K562 (cell line): ENCODE results near the gene LY6G6C. TPM values are rescaled to one million over a fixed set of nuclear protein-coding genes. Genes with fewer than 3 reads are reported as not detected.

ENCODE experiments used
- CGGBP1 ChIP-seq: fragments of 250-450 bp; sonication (Bioruptor Pico); IDR thresholded peaks from 2 replicates; pipeline ENCODE4 v1.9.0; 2021; ENCODE audit warnings: mild to moderate bottlenecking
- ELK1 ChIP-seq: sonication (generic); formaldehyde crosslinking; IDR thresholded peaks from 2 replicates; pipeline ENCODE4 v1.8.1; 2022; ENCODE audit warnings: missing genetic modification reagents
- GABPB1 ChIP-seq: sonication (generic); formaldehyde crosslinking; IDR thresholded peaks from 2 replicates; pipeline ENCODE4 v1.8.0; 2022; ENCODE audit warnings: mild to moderate bottlenecking, missing genetic modification reagents
- GATAD2B ChIP-seq: fragments of 450-650 bp; IDR thresholded peaks from 2 replicates; pipeline ENCODE4 v1.6.1; 2017; ENCODE audit warnings: mild to moderate bottlenecking, borderline replicate concordance
- HNRNPLL ChIP-seq: fragments of 200-400 bp; formaldehyde crosslinking; IDR thresholded peaks from 2 replicates; pipeline ENCODE4 v1.6.1; 2017; ENCODE audit warnings: low read length, low read depth, mild to moderate bottlenecking; ENCODE audit not compliant: poor library complexity, severe bottlenecking
- KLF6 ChIP-seq: fragments of 250-450 bp; sonication (Bioruptor Pico); IDR thresholded peaks from 2 replicates; pipeline ENCODE4 v1.4.0; 2020; ENCODE audit warnings: mild to moderate bottlenecking, moderate library complexity, borderline replicate concordance
- MBD1 ChIP-seq: fragments of 250-450 bp; sonication (Bioruptor Pico); IDR thresholded peaks from 2 replicates; pipeline ENCODE4 v1.8.0; 2022; ENCODE audit warnings: inconsistent platforms
- NR2C2 ChIP-seq, 2 experiments: fragments of 200-800 bp in 1 of 2; sonication (Bioruptor generic) in 1 of 2; sonication (generic) in 1 of 2; formaldehyde crosslinking in 1 of 2; IDR thresholded peaks; 2 replicates each; pipeline versions ENCODE4 v1.6.1 to v1.8.0; 2016 to 2022; ENCODE audit warnings: mild to moderate bottlenecking in 1 of 2, missing compliant biosample characterization in 1 of 2, missing genetic modification characterization in 1 of 2, missing genetic modification reagents in 1 of 2
- PCBP2 ChIP-seq: fragments of 200-400 bp; formaldehyde crosslinking; IDR thresholded peaks from 2 replicates; pipeline ENCODE4 v1.6.1; 2018; ENCODE audit warnings: low read length, low read depth, mild to moderate bottlenecking, moderate library complexity; ENCODE audit not compliant: poor library complexity, severe bottlenecking
- RBFOX2 ChIP-seq: fragments of 200-400 bp; formaldehyde crosslinking; IDR thresholded peaks from 2 replicates; pipeline ENCODE4 v1.6.1; 2017; ENCODE audit warnings: low read depth, mild to moderate bottlenecking, low read length, moderate library complexity
- RERE ChIP-seq: sonication (generic); formaldehyde crosslinking; IDR thresholded peaks from 2 replicates; pipeline ENCODE4 v1.8.0; 2023; ENCODE audit warnings: missing genetic modification reagents, mild to moderate bottlenecking, borderline replicate concordance
- SMAD4 ChIP-seq: fragments of 250-450 bp; sonication (Bioruptor Pico); conservative IDR thresholded peaks from 2 replicates; pipeline ENCODE4 v1.8.0; 2021; ENCODE audit warnings: inconsistent platforms, mild to moderate bottlenecking, moderate library complexity
- SNRNP70 ChIP-seq: fragments of 200-400 bp; formaldehyde crosslinking; optimal IDR thresholded peaks from 2 replicates; pipeline ENCODE3; 2017; ENCODE audit warnings: low read depth, low read length
- SRSF9 ChIP-seq: fragments of 200-400 bp; formaldehyde crosslinking; IDR thresholded peaks from 2 replicates; pipeline ENCODE4 v1.6.1; 2017; ENCODE audit warnings: low read depth, low read length, borderline replicate concordance
- WHSC1 ChIP-seq: IDR thresholded peaks from one replicate; pipeline ENCODE4 v1.6.1; 2012; ENCODE audit warnings: low read length, control low read depth, inconsistent platforms
- ZEB2 ChIP-seq: fragments of 450-650 bp; IDR thresholded peaks from 2 replicates; pipeline ENCODE4 v1.6.1; 2016
- ZNF644 ChIP-seq: fragments of 200-800 bp; sonication (Bioruptor generic); IDR thresholded peaks from 2 replicates; pipeline ENCODE4 v1.6.1; 2016; ENCODE audit warnings: low read depth, missing genetic modification characterization, missing compliant biosample characterization
- ZNF695 ChIP-seq: fragments of 450-650 bp; formaldehyde crosslinking; IDR thresholded peaks from 2 replicates; pipeline ENCODE4 v1.4.0; 2020; ENCODE audit warnings: mild to moderate bottlenecking, moderate library complexity
- polyA plus RNA-seq, 8 experiments: library from polyadenylated mRNA; depleted of rRNA in 4 of 8; stranded (reverse) in 5 of 8; unstranded in 3 of 8; fragments of >200 nt; fragmentation: Nextera tagmentation in 2 of 8; fragmentation: Illumina TruSeq in 1 of 8; extraction: Ambion mirVana in 2 of 8; extraction: Trizol in 1 of 8; gene quantifications; 2 replicates each; pipeline versions ENCODE4 v1.2.1 to v1.2.3, GENCODE V29; 2011 to 2014; ENCODE audit warnings: inconsistent platforms in 1 of 8, missing spikeins in 1 of 8
- total RNA-seq, 7 experiments: library from RNA; depleted of rRNA in 6 of 7; stranded (reverse); fragments of >200 nt in 6 of 7; fragmentation: Illumina TruSeq in 2 of 7; extraction: Trizol in 2 of 7; gene quantifications; 2 replicates each; pipeline versions ENCODE4 v1.2.1 to v1.2.3, GENCODE V29; 2011 to 2021; ENCODE audit warnings: low replicate concordance in 1 of 7

LY6G6C gene
- total and polyA plus RNA-seq, 9 of the 15 experiments (the other 6 are each of a cell fraction or from before 2014, with no cell fraction given): 0.06 to 0.20 TPM; not detected in 7

- TF ChIP-seq RERE: no peak
- TF ChIP-seq GABPB1: no peak
- TF ChIP-seq WHSC1: no peak
- peak; percentile 18; the same call in 1 of the 2 replicates for TF ChIP-seq SMAD4 (CRISPR knock-in tag)
- no peak for TF ChIP-seq NR2C2 (CRISPR knock-in tag; IDR thresholded peaks at IDR 0.05)
- no peak for TF ChIP-seq NR2C2 (tag; IDR thresholded peaks at IDR 0.05)
- TF ChIP-seq GATAD2B: no peak
- no peak for TF ChIP-seq ELK1 (CRISPR knock-in tag)
- no peak for TF ChIP-seq SRSF9
- no peak for TF ChIP-seq HNRNPLL
- no peak for TF ChIP-seq SNRNP70
- no peak for TF ChIP-seq PCBP2
- no peak for TF ChIP-seq ZNF695 (CRISPR knock-in tag)
- TF ChIP-seq RBFOX2: no peak
- TF ChIP-seq MBD1 (CRISPR knock-in tag): no peak
- no peak for TF ChIP-seq CGGBP1 (CRISPR knock-in tag)
- no peak for TF ChIP-seq KLF6 (CRISPR knock-in tag)
- TF ChIP-seq ZEB2: no peak
- no peak for TF ChIP-seq ZNF644 (tag)
Measured at GRCh38 chr6:31680226-31681134, 41.1 kb downstream of the LY6G6C start, which contains the start of gene LY6G5C (continued).
